T-helper 2 cell (primary cell): ENCODE measurements around the gene CHRNE.
A peak's percentile ranks its signal among the peaks of the same experiment; 100 is the strongest.

Experiments
- DNase-seq, 5 experiments: peaks; one replicate each; pipeline versions ENCODE4 v3.0.0 to v3.0.0-alpha.2; 2012 to 2022

CHRNE gene

GRCh38 chr17:4902540-4902939 lies 358 bp downstream of the CHRNE start:
- DNase-seq, result no peak

- no peak for DNase-seq
Measured at GRCh38 chr17:4901648-4902344, 1.1 kb downstream of the CHRNE start.

DNA sequence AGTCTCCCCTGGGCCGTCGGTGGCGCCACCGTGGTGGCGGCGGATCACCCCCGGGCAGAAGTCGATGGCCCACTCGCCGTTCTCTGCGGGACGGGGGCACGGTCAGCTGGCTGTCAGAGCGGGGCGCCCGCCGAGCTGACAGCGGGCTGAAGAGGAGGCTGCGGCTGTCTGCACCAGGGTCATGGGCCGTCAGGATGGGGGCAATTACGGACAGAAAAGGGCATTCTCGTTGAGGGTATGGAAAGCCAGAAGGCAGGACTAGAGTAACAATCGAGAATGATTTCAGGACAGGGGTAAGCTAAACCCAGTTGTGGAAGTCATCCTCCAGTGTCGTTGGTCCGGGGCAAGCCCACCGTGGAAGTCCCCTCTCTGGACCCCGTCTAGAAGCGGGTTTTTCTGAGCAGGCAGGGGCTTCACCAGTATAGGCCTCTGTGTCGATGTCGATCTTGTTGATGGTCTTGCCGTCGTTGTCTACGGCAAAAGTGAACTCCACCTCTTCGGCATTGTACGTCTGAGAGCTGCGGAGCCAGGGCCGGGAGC lies 1.7 kb downstream of the CHRNE start:
- no peak for DNase-seq

- DNase-seq, result peak in 4 of 5 experiments; percentile 30 to 86 (median 58)
Measured at GRCh38 chr17:4900231-4901107, 2.4 kb downstream of the CHRNE start.

DNA sequence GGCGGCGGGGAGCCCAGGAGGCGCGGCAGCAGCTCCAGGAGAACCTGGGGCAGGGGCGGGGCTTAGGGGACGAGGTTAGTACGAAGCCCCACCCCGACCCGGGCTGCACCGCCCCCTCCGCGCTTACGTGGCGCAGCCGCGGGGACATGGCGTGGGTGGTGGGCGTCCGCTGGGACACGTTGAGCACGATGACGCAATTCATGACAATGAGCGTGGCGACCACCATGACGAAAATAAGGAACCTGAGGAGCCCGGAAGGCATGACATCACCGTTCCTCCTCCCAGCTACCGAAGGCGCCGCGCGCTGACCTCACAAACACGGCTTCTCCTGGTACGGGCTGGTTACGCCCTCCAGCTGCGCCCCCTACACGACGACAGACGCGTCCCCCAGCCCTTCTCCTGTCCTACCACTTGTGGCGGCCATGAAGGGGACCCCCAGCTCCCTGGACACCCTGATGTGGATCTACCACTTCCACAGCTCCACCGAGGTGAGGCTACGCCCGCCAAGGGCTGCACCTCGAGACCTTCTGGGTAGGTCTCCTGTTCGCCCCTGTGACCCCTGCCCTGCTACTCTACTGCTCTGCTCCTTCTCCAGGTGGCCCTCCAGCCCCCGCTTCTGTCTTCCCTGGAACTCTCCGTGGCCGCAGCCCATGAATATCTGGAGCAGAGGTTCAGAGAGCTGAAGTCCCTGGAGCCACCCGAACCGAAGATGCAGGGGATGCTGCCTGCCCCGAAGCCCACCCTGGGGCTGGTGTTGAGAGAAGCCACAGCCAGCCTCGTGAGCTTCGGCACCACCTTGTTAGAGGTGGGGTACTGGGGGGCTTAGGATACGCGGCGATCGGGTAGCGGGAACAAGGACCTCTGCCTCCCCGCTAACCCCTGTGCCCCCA lies 3.3 kb downstream of the CHRNE start, which contains the start of gene C17orf107:
Gene C17orf107, plus strand, starts transcription at position 196 of the 890 bp plus-strand sequence. Its CDS starts 227 bp downstream, at position 423.
- DNase-seq, result peak; percentile 85 to 97 (median 92)

DNA sequence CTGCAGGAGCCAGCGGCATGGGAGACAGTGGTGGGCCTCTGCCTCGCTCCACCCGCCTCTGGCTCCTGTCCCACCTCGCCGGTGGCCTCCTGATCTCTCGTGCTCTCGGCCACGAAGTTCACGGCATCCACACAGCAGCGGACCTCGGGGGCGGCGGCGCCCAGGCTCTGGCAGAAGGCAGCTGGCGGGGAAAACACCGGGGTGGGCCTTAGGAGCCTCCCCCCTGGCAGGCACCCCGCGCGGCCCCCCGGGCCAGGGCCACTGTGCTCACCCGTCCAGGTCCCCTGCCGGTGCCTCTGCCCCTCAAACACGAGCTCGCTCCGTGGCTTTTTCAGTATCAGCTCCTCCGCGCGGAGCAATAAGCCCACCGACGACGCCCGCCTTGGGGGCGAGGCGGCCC lies 4.0 kb downstream of the CHRNE start:
- DNase-seq, result no peak

DNA sequence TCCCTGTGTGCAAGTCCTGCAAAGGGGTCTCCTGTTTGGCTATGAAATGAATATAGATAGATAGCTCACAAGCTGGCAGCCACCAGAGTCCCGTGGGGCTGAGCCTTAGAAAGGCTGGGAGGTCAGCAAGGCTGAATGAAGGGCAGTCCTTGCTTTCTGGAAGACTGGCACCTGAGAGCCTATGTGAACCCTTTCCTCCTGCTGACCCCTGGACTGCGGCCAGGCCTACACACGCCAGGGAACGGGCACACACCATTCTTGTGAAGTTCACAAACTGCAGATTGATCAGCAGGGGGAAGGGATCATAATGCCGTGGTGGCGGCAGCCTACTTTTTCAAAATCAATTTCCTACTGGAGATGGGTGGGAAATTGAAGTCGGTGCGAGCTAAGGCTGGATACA lies 4.5 kb downstream of the CHRNE start:
- no peak for DNase-seq

DNA sequence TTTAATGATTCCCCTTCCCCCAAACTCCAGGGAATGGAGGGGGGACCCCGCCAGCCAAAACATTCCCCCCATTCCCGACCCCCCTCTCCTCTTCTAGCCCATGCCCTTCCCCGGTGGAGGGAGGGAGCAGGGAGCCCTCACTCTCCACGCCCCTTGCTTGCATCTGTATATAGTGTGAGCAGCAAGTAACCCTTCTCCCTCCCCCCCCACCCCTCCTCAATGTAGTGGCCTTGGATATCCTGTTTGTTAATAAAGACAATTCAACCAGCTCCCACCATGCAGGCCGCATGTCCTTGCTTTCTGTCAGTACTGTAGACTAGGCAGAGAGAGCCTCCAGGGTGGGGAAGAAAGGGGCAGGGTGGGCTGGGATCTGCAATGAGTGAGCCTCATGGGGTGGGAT lies 5.1 kb downstream of the CHRNE start:
- no peak for DNase-seq

DNA sequence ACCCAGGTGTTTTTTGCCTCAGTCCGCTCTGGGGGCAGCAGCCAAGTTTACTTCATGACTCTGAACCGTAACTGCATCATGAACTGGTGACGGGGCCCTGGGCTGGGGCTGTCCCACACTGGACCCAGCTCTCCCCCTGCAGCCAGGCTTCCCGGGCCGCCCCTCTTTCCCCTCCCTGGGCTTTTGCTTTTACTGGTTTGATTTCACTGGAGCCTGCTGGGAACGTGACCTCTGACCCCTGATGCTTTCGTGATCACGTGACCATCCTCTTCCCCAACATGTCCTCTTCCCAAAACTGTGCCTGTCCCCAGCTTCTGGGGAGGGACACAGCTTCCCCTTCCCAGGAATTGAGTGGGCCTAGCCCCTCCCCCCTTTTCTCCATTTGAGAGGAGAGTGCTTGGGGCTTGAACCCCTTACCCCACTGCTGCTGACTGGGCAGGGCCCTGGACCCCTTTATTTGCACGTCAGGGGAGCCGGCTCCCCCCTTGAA lies 5.7 kb downstream of the CHRNE start:
- no peak for DNase-seq

GRCh38 chr17:4896332-4897197 lies 6.3 kb downstream of the CHRNE start:
- DNase-seq, result no peak

DNA sequence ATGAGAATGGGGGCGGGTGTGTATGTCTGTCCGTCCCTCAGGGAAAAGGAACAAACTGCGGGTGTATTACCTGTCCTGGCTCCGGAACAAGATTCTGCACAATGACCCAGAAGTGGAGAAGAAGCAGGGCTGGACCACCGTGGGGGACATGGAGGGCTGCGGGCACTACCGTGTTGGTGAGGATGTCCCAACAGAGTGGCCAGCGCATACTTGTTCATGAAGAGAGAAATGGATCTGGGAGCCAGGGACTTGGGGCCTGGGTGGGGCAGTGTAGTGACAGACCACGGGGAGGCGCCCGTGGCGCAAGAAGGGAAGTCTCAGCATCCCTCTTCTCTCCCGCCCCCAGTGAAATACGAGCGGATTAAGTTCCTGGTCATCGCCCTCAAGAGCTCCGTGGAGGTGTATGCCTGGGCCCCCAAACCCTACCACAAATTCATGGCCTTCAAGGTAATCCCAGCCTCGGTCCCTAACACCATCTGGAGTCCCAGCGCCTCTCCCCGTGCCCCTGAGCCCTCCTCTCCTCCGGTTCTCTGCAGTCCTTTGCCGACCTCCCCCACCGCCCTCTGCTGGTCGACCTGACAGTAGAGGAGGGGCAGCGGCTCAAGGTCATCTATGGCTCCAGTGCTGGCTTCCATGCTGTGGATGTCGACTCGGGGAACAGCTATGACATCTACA lies 7.1 kb downstream of the CHRNE start:
- no peak for DNase-seq

- DNase-seq, result no peak
Measured at GRCh38 chr17:4895121-4895520, 7.8 kb downstream of the CHRNE start.

DNA sequence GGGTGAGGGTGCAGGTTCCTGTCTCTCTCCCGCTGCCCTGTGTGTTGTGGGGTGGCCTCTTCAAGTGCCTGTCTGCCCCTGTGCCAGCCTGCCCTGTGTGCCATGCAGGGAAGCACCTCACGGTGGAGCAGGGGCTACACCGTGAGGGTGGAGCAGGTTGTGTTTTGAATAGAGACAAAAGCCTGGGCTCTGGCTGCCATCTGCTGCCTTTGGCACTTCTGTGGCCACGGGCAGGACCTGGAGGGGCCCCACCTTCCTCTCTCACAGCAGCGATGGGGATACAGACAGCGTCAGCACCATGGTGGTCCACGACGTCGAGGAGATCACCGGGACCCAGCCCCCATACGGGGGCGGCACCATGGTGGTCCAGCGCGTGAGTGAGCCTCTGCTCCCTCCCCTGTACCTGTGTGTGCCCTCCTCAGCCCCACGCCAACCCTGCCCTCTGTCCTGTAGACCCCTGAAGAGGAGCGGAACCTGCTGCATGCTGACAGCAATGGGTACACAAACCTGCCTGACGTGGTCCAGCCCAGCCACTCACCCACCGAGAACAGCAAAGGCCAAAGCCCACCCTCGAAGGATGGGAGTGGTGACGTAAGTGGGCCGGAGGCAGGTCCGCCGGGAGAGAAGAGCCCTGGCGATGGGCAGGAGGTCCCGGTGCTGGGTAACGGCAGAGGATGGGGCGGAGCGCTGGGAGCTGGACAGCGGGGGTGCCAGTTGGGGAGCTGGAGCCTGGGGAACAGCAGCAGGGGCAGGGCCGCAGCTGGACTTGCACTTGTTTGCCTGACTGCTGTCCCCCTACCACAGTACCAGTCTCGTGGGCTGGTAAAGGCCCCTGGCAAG lies 9.0 kb downstream of the CHRNE start:
- no peak for DNase-seq

DNA sequence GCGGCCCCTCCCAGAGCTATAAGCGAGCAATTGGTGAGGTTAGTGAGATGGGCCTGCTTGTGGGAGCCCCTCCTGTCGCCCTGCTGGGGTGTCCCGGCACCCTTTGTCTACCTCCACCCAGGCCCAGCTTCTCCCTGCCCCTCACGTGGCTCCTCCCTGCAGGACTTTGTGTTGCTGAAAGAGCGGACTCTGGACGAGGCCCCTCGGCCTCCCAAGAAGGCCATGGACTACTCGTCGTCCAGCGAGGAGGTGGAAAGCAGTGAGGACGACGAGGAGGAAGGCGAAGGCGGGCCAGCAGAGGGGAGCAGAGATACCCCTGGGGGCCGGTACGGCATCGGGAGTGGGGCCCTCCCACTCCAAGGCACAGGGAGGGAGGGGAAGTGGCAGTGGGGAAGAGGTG lies 9.6 kb downstream of the CHRNE start:
- DNase-seq, result no peak

GRCh38 chr17:4892499-4893221 lies 10.2 kb downstream of the CHRNE start:
- DNase-seq, result no peak

- no peak for DNase-seq
Measured at GRCh38 chr17:4891411-4892410, 11.2 kb downstream of the CHRNE start.

- no peak for DNase-seq
Measured at GRCh38 chr17:4887581-4887980, 15.3 kb downstream of the CHRNE start.

DNA sequence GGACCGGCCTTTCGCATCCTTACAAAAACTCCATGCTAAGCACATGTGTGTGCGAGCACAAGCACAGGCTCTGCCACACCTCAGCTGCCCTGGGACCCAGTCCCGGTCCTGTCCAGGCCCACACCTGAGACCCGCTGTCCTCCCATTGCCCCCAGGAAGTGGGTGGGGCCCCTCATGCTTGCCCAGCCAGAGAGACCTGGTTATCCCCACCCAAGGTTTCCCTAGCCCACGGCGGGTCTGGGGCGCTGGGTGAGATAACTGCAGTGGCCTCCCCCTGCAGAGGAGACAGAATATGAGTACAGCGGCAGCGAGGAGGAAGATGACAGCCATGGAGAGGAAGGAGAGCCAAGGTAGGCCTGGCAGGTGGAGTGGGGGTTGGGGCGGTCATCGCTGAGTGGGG lies 16.1 kb downstream of the CHRNE start:
- no peak for DNase-seq
